B cell (primary cell): Measurements from ENCODE around the gene TGFBR2.

Experiments used
- CTCF ChIP-seq: fragments of 200-600 bp; IDR thresholded peaks from one replicate; pipeline ENCODE4 v1.8.0; 2022; ENCODE audit warnings: antibody characterized with exemption, mild to moderate bottlenecking
- EZH2 ChIP-seq: IDR thresholded peaks from 2 replicates; pipeline ENCODE4 v1.6.1; 2012; ENCODE audit warnings: borderline replicate concordance, low read depth, mild to moderate bottlenecking, moderate library complexity, low read length; ENCODE audit not compliant: insufficient read depth, poor library complexity, severe bottlenecking

GRCh38 chr3:30614373-30614772 lies 8.0 kb downstream of the TGFBR2 start:
- TF ChIP-seq CTCF, result no peak
- no peak for TF ChIP-seq EZH2
